Hepatic stellate cell (primary cell): ENCODE results near the gene PLA2G12A.

Experiments
- DNase-seq: peaks from one replicate; pipeline ENCODE4 v3.0.0; 2011; ENCODE audit warnings: low spot score

The PLA2G12A gene

GRCh38 chr4:109676886-109677285, 53.0 kb downstream of the PLA2G12A start:
- DNase-seq: no peak

- no peak for DNase-seq
These were observed 54.0 kb downstream of the PLA2G12A start for GRCh38 chr4:109675843-109676242.

- DNase-seq: no peak
These were observed 54.7 kb downstream of the PLA2G12A start for GRCh38 chr4:109675181-109675580.

- DNase-seq: no peak
These were observed 56.6 kb downstream of the PLA2G12A start for GRCh38 chr4:109673303-109673702.

GRCh38 chr4:109672169-109672930, 57.5 kb downstream of the PLA2G12A start:
- DNase-seq: no peak

GRCh38 chr4:109671350-109671749, 58.5 kb downstream of the PLA2G12A start:
- no peak for DNase-seq

- no peak for DNase-seq
These were observed 63.9 kb downstream of the PLA2G12A start for GRCh38 chr4:109665783-109666485.

- DNase-seq: no peak
These were observed 67.1 kb downstream of the PLA2G12A start for GRCh38 chr4:109662771-109663170.

- no peak for DNase-seq
These were observed 67.8 kb downstream of the PLA2G12A start for GRCh38 chr4:109662116-109662515.
